HG03045 (cell line): ENCODE measurements around the gene PLAC1.

Experiments
- ATAC-seq: cut with Tn5 transposase; IDR thresholded peaks from one replicate; pipeline ENCODE4 v1.9.1; 2021; ENCODE audit warnings: mild to moderate bottlenecking, moderate library complexity; ENCODE audit not compliant: unreplicated experiment

The PLAC1 gene, protein sequence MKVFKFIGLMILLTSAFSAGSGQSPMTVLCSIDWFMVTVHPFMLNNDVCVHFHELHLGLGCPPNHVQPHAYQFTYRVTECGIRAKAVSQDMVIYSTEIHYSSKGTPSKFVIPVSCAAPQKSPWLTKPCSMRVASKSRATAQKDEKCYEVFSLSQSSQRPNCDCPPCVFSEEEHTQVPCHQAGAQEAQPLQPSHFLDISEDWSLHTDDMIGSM

GRCh38 chrX:134658002-134658759, at the start of gene PLAC1:
PLAC1 (minus strand) TSS chrX:134658471; CDS start chrX:134566682, 91,789 bp downstream.
- ATAC-seq: no peak

GRCh38 chrX:134706138-134706537, 47.9 kb upstream of the PLAC1 start:
- no peak for ATAC-seq

- no peak for ATAC-seq
Measured at GRCh38 chrX:134695999-134696398, 37.7 kb upstream of the PLAC1 start.

DNA sequence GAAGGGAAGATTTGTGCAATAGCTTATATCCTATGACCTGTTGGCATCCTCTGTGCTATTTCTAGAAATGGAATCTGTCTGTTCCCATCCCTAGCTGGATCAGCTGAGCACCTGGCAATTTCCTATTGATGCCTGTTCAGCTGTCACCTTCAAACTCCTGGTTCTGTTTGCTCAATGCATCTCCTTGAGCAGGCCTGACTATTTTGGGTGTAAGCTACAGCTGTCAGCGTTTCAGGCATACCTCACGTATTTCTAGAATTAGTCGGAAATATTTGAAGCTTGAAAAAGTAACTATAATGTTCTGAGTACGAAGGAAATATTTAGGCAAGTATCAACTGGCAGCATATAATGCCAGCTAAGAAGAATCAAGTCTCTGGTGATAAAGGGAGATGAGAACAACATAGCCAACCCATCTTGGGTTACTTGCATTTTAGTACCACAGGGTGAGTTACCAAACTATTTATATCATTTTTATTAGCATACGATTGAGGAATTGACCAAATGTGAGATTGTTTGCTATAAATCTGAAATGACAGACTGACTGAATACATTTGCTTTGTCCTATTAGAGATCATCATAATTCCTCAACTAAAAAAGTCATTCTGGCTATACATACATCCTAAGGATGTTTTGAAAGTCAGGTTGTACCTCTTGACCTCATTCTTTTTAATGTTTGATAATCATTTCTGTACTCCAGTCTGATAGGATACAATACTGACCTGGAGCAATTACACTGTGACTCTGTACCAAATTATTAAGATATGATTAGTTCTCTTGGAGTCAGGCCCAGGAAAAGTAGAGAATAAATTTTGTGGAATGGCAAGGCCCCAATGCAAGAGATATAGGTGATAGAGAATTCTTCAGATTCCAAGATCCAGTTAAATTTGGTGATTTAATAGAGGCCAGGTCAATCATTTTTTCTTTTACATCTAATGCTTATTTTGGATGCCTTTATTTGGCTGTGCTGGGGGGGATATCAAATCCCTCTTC, 36.4 kb upstream of the PLAC1 start:
- ATAC-seq: no peak

- no peak for ATAC-seq
Measured at GRCh38 chrX:134693644-134694043, 35.4 kb upstream of the PLAC1 start.

GRCh38 chrX:134692990-134693389, 34.7 kb upstream of the PLAC1 start:
- no peak for ATAC-seq

DNA sequence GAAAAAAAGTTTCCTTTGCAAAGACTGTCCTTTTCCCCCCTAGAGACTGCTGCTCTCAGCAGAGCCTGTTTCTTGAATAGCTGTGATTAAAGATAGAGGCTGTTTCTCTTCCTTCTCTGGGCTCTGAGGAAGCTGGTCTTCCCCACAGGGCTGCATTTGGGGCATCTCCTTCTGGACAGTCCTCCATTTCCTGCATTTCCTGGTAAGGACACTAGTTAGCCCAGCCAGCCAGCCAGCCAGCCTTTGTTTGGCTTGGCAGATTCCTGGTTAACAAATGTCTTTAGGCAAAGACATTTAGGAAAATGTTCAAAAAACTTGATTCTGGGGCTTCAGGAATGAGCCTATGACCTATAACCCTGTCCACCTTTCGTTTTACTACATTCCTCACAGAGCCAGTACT, 34.0 kb upstream of the PLAC1 start:
- ATAC-seq: no peak

GRCh38 chrX:134691453-134691852, 33.2 kb upstream of the PLAC1 start:
- ATAC-seq: no peak

- no peak for ATAC-seq
Measured at GRCh38 chrX:134688839-134689238, 30.6 kb upstream of the PLAC1 start.

DNA sequence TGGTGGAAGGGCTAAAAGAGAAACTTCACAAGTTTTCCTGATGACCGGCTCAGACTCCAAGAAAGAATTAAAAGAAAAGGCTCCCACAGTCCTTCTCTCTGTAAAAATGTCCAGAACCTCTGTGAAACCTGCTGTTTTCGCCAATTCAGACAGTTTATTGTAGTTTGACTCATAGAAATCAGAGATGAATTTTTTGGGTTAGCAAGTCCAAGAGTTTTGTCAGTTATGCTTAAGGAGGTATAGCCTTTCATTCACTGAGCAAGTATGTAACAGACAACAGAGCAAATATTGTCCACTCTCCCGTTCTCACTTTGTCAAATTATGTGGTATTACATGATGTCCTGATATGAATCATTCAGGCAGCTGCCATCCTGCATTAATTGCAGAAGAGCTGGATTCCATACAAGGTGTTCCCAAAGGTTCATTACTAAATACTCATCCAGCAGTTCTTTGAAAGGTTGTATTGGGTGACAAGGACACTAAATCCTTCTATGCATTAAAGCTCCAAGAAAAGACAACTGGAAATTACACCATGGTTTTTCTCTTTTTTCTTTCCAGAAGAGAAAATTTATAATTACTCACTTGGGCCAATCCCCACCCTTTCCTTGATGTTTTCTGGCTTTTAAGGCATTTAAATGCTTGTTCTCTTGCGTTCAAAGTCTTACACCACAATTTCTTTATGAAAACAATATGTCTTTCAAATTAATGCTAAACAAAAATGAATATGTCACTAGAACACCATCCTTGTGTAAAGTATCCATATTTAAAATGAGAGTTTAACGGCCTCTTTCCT, 30.0 kb upstream of the PLAC1 start:
- ATAC-seq: no peak

GRCh38 chrX:134685668-134686067, 27.4 kb upstream of the PLAC1 start:
- ATAC-seq: no peak

- ATAC-seq: no peak
Measured at GRCh38 chrX:134684956-134685355, 26.7 kb upstream of the PLAC1 start.

- ATAC-seq: no peak
Measured at GRCh38 chrX:134683351-134684005, 25.2 kb upstream of the PLAC1 start.

GRCh38 chrX:134682081-134682480, 23.8 kb upstream of the PLAC1 start:
- ATAC-seq: no peak

- ATAC-seq: no peak
Measured at GRCh38 chrX:134679644-134680043, 21.4 kb upstream of the PLAC1 start.

- no peak for ATAC-seq
Measured at GRCh38 chrX:134679221-134679620, 20.9 kb upstream of the PLAC1 start.

DNA sequence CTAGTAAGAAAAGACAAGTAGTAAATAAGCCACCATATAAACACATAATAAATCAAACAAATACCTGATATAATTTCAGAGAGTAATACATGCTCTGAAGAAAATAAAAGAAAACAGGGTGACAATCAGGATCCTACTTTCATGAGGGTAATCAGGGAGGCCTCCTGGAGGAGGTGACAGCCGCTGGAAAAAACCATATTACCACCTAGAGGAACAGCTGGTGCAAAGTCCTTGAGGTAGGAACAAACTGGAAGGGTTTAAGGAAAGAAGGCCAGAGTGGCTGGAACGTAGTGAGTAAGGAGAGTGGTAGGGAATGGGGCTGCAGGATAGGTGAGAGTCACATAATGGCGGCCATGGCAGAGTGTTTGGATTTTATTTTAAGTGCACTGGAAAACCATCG, 19.1 kb upstream of the PLAC1 start:
- no peak for ATAC-seq

GRCh38 chrX:134676436-134676835, 18.2 kb upstream of the PLAC1 start:
- no peak for ATAC-seq

DNA sequence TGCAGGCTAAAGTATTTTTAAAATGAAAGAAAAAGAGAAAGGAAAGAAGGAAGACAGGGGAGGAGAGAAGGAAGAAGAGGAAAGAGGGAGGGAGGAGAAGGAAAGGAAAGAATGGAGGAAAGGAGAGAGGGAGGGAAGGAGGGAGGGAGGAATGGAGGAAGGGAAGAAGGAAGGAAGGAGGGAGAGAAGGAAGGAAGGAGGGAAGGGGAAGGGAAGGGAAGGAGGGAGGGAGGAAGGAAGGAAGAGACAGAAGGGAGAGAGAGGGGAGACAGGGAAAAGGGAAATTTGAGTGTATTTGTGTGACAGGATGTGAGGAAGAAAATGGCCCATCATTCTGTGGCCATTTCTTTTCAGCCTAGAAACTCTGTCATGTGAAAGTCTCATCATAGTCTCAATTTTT, 14.9 kb upstream of the PLAC1 start:
- no peak for ATAC-seq

GRCh38 chrX:134672101-134672500, 13.8 kb upstream of the PLAC1 start:
- no peak for ATAC-seq
